B cell (primary cell): ENCODE data around the gene VPS9D1.

Experiments used
- EZH2 ChIP-seq: IDR thresholded peaks from 2 replicates; pipeline ENCODE4 v1.6.1; 2012; ENCODE audit warnings: borderline replicate concordance, low read depth, mild to moderate bottlenecking, moderate library complexity, low read length; ENCODE audit not compliant: insufficient read depth, poor library complexity, severe bottlenecking
- TF ChIP-seq, protein P1 (sequence below): fragments of 200-600 bp; IDR thresholded peaks from one replicate; pipeline ENCODE4 v1.8.0; 2022; ENCODE audit warnings: antibody characterized with exemption, mild to moderate bottlenecking

DNA sequence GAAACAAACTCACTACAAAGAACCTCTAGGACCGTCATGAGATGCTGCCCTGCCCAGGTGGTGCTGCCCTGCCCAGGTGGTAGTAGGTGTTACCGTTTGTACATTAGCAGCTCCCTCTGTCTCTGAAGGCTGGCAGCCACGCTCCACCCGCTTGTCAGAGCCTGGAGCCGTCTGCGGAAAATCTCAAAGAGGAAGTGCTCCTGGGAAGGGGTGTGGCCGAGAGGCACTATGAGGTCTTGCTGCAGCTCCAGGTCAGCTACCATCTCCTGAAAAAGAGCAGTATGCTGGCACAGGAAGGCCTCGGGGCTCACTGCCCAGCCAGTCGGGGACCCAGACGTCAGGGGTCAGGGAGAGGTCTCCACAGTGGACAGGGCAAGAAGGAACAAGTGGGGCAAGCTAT, 28.9 kb upstream of the VPS9D1 start:
- TF ChIP-seq, protein P1, sequence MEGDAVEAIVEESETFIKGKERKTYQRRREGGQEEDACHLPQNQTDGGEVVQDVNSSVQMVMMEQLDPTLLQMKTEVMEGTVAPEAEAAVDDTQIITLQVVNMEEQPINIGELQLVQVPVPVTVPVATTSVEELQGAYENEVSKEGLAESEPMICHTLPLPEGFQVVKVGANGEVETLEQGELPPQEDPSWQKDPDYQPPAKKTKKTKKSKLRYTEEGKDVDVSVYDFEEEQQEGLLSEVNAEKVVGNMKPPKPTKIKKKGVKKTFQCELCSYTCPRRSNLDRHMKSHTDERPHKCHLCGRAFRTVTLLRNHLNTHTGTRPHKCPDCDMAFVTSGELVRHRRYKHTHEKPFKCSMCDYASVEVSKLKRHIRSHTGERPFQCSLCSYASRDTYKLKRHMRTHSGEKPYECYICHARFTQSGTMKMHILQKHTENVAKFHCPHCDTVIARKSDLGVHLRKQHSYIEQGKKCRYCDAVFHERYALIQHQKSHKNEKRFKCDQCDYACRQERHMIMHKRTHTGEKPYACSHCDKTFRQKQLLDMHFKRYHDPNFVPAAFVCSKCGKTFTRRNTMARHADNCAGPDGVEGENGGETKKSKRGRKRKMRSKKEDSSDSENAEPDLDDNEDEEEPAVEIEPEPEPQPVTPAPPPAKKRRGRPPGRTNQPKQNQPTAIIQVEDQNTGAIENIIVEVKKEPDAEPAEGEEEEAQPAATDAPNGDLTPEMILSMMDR = no peak
- no peak for TF ChIP-seq EZH2
